ENCODE measurements around the gene NDUFB11. TPM values are rescaled to one million over a fixed set of nuclear protein-coding genes. Genes with fewer than 3 reads are reported as not detected.
A peak's percentile ranks its signal among the peaks of the same experiment; 100 is the strongest.

The NDUFB11 gene
- total RNA-seq, 1 experiment from 2014 or later, result 110 TPM

DNA sequence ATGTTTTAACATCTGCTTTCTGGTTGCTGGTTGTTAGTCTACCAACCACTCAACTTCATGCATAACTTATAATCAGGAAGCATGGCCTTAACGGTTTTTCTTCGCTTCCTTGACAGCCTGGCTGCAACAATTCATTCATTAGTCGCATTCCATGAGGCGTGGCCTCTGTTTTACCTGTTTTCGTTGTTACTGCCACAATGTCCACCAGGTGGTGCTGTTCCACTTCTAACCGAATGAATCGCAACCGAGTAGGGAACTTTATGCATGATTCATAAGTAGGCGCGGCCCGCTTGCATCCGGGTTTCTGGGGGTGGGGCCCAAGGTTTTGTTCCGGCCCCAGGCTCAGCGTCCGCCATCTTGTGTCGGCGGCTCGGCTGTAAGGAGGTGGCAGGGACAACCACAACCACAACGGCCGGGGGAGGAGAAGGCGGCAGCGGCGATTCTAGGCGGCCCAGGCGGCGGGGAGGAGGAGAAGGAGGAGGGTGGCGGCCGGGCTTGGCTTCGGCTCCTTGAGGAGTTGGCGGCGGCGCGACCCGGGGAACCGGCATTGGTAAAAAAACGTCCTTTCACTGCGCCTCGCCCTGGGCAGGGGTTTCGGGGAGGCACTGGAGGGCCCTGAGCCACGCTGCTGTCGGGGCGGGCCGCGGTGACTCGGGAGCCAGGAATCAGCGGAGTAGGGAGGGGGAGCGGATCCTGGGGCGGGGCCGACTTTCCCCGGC lies 49.1 kb upstream of the NDUFB11 start, which contains the start of gene UBA1 (continued):
- TF ChIP-seq ZNF317 (CRISPR knock-in tag; IDR thresholded peaks at IDR 0.05; ENCODE audit: borderline replicate concordance, low read depth), result no peak

DNA sequence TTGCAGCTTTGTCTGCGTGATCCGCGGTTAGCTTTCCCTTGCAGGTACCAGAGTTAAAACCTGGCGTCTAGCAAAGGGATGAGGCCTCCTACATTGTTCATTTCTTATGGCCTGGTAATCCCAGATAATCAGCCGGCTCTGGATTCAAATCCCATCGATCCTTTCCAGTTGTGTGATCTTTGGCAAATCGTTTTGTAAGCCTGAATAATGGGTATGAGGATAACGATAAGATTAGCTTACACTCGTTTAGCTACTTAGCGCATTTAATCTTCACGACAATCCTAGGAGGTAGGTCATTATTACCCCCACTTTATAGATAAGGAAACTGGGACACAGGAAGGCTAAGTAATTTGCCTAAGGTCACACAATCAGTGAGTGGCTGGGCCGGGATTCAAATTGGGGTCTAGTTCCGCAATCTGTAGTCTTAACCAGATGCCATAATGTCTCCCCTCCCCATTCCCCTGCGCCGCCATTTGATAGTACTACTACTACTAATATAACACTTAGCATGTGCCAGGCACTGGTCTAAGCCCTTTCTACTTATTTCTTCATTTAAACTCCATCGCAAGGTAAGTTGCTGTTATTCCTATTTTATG lies 47.4 kb upstream of the NDUFB11 start:
- TF ChIP-seq JUN (CRISPR knock-in tag; IDR thresholded peaks at IDR 0.05) (no peak), ZNF416 (CRISPR knock-in tag; IDR thresholded peaks at IDR 0.05) (no peak), SP1 (CRISPR knock-in tag; conservative IDR thresholded peaks at IDR 0.05) (no peak), ZNF671 (CRISPR knock-in tag; IDR thresholded peaks at IDR 0.05) (no peak), NR3C1 (CRISPR knock-in tag; conservative IDR thresholded peaks at IDR 0.05; ENCODE audit: low read depth) (no peak)
- TF ChIP-seq, protein P1, sequence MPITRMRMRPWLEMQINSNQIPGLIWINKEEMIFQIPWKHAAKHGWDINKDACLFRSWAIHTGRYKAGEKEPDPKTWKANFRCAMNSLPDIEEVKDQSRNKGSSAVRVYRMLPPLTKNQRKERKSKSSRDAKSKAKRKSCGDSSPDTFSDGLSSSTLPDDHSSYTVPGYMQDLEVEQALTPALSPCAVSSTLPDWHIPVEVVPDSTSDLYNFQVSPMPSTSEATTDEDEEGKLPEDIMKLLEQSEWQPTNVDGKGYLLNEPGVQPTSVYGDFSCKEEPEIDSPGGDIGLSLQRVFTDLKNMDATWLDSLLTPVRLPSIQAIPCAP (CRISPR knock-in tag; IDR thresholded peaks at IDR 0.05), result no peak
- TF ChIP-seq, protein P2, sequence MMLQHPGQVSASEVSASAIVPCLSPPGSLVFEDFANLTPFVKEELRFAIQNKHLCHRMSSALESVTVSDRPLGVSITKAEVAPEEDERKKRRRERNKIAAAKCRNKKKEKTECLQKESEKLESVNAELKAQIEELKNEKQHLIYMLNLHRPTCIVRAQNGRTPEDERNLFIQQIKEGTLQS (CRISPR knock-in tag; conservative IDR thresholded peaks at IDR 0.05), result no peak
- Mint-ChIP-seq H3K9me3 (no peaks in the 10 kb centered on the region), H3K4me1 (peaks cover 41% of the 10 kb centered on the region), H3K27me3 (ENCODE audit: low read depth) (no peaks in the 10 kb centered on the region), H3K36me3 (peaks cover 7% of the 10 kb centered on the region), H3K4me3 (peak overlapping the region; percentile 91), H3K27ac (no peak overlapping the region; the same call in 1 of the 2 replicates)
- DNase-seq (ENCODE audit: low spot score) (no peak), ATAC-seq (no peak)
- CTCF ChIA-PET, result interaction anchor here (1.4 to 1.9 kb wide), 2 partner anchors 332 kb away, joined by 4 to 6 read pairs; no protein-coding TSS in a partner anchor
- POLR2A ChIA-PET, result interaction anchor here (1.1 kb wide), 1 partner anchor 8 kb away, joined by 4 read pairs; no protein-coding TSS in a partner anchor

DNA sequence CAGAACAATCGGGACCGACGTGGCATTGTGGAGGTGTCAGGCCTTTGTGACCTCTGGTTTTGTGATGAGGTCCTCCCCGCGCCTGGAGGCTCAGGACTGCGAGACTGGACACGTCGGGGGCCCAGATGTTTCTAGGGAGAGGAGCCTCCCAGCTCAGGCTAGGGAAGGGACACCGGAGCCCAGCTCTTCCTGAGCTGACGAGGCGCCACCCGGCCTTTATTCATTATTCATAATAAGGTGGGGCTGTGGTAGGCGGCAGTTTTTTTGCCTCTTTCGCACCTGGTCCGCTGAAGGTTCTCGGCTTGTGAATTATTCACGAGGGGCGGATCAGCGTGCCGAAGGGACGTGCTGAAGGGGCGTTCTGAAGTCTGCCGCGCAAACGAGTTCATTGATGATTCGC lies 46.8 kb upstream of the NDUFB11 start:
- CTCF ChIA-PET, result interaction anchor here (1.5 to 1.9 kb wide), 2 partner anchors 194 to 332 kb away, joined by 6 read pairs; no protein-coding TSS in a partner anchor
- peak overlapping the region; percentile 91 for H3K4me3 Mint-ChIP-seq
- no peak for TF ChIP-seq SMAD3 (CRISPR knock-in tag; IDR thresholded peaks at IDR 0.05; ENCODE audit: borderline replicate concordance)
- no peak for TF ChIP-seq MYBL2 (CRISPR knock-in tag; IDR thresholded peaks at IDR 0.05)
- TF ChIP-seq, protein P3, sequence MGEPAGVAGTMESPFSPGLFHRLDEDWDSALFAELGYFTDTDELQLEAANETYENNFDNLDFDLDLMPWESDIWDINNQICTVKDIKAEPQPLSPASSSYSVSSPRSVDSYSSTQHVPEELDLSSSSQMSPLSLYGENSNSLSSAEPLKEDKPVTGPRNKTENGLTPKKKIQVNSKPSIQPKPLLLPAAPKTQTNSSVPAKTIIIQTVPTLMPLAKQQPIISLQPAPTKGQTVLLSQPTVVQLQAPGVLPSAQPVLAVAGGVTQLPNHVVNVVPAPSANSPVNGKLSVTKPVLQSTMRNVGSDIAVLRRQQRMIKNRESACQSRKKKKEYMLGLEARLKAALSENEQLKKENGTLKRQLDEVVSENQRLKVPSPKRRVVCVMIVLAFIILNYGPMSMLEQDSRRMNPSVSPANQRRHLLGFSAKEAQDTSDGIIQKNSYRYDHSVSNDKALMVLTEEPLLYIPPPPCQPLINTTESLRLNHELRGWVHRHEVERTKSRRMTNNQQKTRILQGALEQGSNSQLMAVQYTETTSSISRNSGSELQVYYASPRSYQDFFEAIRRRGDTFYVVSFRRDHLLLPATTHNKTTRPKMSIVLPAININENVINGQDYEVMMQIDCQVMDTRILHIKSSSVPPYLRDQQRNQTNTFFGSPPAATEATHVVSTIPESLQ (CRISPR knock-in tag; IDR thresholded peaks at IDR 0.05), result no peak
- no peak for TF ChIP-seq JAZF1 (CRISPR knock-in tag; IDR thresholded peaks at IDR 0.05)
- TF ChIP-seq, protein P4, sequence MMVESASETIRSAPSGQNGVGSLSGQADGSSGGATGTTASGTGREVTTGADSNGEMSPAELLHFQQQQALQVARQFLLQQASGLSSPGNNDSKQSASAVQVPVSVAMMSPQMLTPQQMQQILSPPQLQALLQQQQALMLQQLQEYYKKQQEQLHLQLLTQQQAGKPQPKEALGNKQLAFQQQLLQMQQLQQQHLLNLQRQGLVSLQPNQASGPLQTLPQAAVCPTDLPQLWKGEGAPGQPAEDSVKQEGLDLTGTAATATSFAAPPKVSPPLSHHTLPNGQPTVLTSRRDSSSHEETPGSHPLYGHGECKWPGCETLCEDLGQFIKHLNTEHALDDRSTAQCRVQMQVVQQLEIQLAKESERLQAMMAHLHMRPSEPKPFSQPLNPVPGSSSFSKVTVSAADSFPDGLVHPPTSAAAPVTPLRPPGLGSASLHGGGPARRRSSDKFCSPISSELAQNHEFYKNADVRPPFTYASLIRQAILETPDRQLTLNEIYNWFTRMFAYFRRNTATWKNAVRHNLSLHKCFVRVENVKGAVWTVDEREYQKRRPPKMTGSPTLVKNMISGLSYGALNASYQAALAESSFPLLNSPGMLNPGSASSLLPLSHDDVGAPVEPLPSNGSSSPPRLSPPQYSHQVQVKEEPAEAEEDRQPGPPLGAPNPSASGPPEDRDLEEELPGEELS (CRISPR knock-in tag; IDR thresholded peaks at IDR 0.05), result no peak
- TF ChIP-seq, protein P5, sequence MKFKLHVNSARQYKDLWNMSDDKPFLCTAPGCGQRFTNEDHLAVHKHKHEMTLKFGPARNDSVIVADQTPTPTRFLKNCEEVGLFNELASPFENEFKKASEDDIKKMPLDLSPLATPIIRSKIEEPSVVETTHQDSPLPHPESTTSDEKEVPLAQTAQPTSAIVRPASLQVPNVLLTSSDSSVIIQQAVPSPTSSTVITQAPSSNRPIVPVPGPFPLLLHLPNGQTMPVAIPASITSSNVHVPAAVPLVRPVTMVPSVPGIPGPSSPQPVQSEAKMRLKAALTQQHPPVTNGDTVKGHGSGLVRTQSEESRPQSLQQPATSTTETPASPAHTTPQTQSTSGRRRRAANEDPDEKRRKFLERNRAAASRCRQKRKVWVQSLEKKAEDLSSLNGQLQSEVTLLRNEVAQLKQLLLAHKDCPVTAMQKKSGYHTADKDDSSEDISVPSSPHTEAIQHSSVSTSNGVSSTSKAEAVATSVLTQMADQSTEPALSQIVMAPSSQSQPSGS (CRISPR knock-in tag; IDR thresholded peaks at IDR 0.05; ENCODE audit: borderline replicate concordance, low read depth), result no peak
- TF ChIP-seq, protein P6, sequence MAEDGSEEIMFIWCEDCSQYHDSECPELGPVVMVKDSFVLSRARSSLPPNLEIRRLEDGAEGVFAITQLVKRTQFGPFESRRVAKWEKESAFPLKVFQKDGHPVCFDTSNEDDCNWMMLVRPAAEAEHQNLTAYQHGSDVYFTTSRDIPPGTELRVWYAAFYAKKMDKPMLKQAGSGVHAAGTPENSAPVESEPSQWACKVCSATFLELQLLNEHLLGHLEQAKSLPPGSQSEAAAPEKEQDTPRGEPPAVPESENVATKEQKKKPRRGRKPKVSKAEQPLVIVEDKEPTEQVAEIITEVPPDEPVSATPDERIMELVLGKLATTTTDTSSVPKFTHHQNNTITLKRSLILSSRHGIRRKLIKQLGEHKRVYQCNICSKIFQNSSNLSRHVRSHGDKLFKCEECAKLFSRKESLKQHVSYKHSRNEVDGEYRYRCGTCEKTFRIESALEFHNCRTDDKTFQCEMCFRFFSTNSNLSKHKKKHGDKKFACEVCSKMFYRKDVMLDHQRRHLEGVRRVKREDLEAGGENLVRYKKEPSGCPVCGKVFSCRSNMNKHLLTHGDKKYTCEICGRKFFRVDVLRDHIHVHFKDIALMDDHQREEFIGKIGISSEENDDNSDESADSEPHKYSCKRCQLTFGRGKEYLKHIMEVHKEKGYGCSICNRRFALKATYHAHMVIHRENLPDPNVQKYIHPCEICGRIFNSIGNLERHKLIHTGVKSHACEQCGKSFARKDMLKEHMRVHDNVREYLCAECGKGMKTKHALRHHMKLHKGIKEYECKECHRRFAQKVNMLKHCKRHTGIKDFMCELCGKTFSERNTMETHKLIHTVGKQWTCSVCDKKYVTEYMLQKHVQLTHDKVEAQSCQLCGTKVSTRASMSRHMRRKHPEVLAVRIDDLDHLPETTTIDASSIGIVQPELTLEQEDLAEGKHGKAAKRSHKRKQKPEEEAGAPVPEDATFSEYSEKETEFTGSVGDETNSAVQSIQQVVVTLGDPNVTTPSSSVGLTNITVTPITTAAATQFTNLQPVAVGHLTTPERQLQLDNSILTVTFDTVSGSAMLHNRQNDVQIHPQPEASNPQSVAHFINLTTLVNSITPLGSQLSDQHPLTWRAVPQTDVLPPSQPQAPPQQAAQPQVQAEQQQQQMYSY (CRISPR knock-in tag; IDR thresholded peaks at IDR 0.05), result no peak
- POLR2A ChIA-PET, result interaction anchor here (0.9 to 1.4 kb wide), 7 partner anchors 9 to 332 kb away, joined by 3 to 9 read pairs (median 3); partner anchors contain the start of genes NDUFB11 and RBM10
- H3K36me3 Mint-ChIP-seq, result peaks cover 7% of the 10 kb centered on the region
- H3K4me1 Mint-ChIP-seq, result peaks cover 35% of the 10 kb centered on the region
- H3K27me3 Mint-ChIP-seq (ENCODE audit: low read depth), result no peaks in the 10 kb centered on the region
- no peaks in the 10 kb centered on the region for H3K9me3 Mint-ChIP-seq
- DNase-seq (ENCODE audit: low spot score), result peak; percentile 17
- no peak for ATAC-seq
- peak overlapping the region; percentile 63; the same call in 1 of the 2 replicates for H3K27ac Mint-ChIP-seq
